ENCODE data around the gene ALG9. TPM values are rescaled to one million over a fixed set of nuclear protein-coding genes. Genes with fewer than 3 reads are reported as not detected.

Gene ALG9
- total and polyA plus RNA-seq, 2 donors from 2014 or later = 27.8 to 30.0 TPM

DNA sequence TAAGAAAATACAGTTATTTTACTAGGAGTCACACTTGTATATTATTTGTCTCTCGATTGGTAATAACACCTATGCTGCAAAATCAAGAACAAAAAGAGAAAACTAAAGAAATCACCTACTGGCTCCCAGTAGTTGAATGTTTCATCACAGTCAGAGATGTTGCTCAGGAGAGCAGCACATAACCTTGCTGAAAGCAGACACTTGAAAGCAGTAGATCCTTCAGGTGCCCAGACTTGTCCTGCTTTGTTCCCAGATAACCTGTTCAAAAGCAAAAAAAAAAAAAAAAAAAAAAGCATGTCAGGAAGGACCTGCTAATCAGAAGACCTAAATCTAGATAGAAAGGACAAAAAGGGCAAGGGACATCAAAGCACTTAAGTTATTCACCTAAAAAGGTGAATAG, 1.3 kb downstream of the ALG9 start:
- FAIRE-seq (no peak), DNase-seq (no peak)
- Histone ChIP-seq H3K9ac (ENCODE audit: low read length in 3 of 3) (no peak overlapping the region), H3K27me3 (ENCODE audit: control insufficient read depth, insufficient read depth, low read length) (no peaks in the 10 kb centered on the region), H3K4me3 (ENCODE audit: low read length in 3 of 3) (no peak overlapping the region), H3K36me3 (ENCODE audit: control insufficient read depth in 2 of 3, insufficient read depth in 3 of 3, low read length in 3 of 3) (peaks cover 7 to 13% (median 11%) of the 10 kb centered on the region in 3 donors), H3K4me1 (ENCODE audit: control insufficient read depth in 2 of 3, insufficient read depth in 2 of 3, low read depth in 1 of 3, low read length in 3 of 3) (peaks cover 0 to 4% (median 2%) of the 10 kb centered on the region in 3 donors), H3K9me3 (ENCODE audit: control insufficient read depth in 2 of 3, insufficient read depth in 1 of 3, low read length in 3 of 3) (no peaks in the 10 kb centered on the region), H3K27ac (ENCODE audit: low read depth in 2 of 2, low read length in 2 of 2) (no peak overlapping the region)
- intact Hi-C loops (cut with DNase I) = no loop called here
- TF ChIP-seq, protein P1, sequence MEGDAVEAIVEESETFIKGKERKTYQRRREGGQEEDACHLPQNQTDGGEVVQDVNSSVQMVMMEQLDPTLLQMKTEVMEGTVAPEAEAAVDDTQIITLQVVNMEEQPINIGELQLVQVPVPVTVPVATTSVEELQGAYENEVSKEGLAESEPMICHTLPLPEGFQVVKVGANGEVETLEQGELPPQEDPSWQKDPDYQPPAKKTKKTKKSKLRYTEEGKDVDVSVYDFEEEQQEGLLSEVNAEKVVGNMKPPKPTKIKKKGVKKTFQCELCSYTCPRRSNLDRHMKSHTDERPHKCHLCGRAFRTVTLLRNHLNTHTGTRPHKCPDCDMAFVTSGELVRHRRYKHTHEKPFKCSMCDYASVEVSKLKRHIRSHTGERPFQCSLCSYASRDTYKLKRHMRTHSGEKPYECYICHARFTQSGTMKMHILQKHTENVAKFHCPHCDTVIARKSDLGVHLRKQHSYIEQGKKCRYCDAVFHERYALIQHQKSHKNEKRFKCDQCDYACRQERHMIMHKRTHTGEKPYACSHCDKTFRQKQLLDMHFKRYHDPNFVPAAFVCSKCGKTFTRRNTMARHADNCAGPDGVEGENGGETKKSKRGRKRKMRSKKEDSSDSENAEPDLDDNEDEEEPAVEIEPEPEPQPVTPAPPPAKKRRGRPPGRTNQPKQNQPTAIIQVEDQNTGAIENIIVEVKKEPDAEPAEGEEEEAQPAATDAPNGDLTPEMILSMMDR (IDR thresholded peaks at IDR 0.05; ENCODE audit: borderline replicate concordance, extremely low read depth, insufficient read depth) = no peak

DNA sequence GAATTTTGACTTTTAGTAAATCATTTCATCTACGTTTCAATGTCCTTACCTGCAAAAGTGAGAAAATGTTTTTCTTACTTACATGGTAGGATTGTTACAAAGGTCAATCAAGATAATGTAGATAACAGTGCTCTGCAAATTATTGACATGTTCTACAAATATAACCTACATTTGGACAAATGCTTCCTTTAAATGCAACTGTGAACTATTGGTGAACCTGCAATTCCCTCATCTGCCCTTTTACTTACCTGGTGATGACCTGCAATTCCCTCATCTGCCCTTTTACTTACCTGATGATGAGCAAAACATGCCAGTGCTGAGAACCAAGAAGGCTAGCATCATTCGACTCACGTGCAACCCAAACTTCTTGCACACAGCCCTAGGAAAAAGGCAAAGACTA, 11.1 kb downstream of the ALG9 start:
- intact Hi-C loops (cut with DNase I) = no loop called here
- FAIRE-seq (no peak), DNase-seq (no peak)
- Histone ChIP-seq H3K27ac (ENCODE audit: low read depth in 2 of 2, low read length in 2 of 2) (no peak overlapping the region), H3K27me3 (ENCODE audit: control insufficient read depth, insufficient read depth, low read length) (no peaks in the 10 kb centered on the region), H3K4me1 (ENCODE audit: control insufficient read depth in 2 of 3, insufficient read depth in 2 of 3, low read depth in 1 of 3, low read length in 3 of 3) (no peaks in the 10 kb centered on the region), H3K9me3 (ENCODE audit: control insufficient read depth in 2 of 3, insufficient read depth in 1 of 3, low read length in 3 of 3) (no peaks in the 10 kb centered on the region), H3K9ac (ENCODE audit: low read length in 3 of 3) (no peak overlapping the region), H3K4me3 (ENCODE audit: low read length in 3 of 3) (no peak overlapping the region), H3K36me3 (ENCODE audit: control insufficient read depth in 2 of 3, insufficient read depth in 3 of 3, low read length in 3 of 3) (peaks cover 7 to 10% (median 10%) of the 10 kb centered on the region in 3 donors)
- TF ChIP-seq, protein P1 (IDR thresholded peaks at IDR 0.05; ENCODE audit: borderline replicate concordance, extremely low read depth, insufficient read depth) = no peak

DNA sequence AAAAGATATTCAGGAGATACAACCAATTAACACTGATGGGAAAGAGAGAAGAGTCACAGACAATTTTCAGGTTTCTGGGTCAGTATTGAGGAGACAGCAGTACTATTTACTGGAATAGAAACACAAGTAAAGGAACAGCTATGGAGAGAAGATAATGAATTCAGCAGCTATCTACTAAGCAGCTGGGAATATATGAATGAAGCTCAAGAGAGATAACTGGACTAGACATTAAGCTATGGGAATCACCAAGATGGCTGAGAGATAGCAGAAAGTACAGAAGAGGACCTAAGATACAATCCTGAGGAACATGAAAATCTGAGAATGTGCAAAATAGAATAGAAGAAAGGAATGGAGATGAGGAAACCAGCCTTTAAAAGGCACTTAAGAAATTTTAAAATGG, 15.9 kb downstream of the ALG9 start:
- Histone ChIP-seq H3K27ac (ENCODE audit: low read depth in 2 of 2, low read length in 2 of 2) (no peak overlapping the region), H3K4me3 (ENCODE audit: low read length in 3 of 3) (no peak overlapping the region), H3K9me3 (ENCODE audit: control insufficient read depth in 2 of 3, insufficient read depth in 1 of 3, low read length in 3 of 3) (no peaks in the 10 kb centered on the region), H3K36me3 (ENCODE audit: control insufficient read depth in 2 of 3, insufficient read depth in 3 of 3, low read length in 3 of 3) (peaks cover 8 to 15% (median 14%) of the 10 kb centered on the region in 3 donors), H3K9ac (ENCODE audit: low read length in 3 of 3) (no peak overlapping the region), H3K27me3 (ENCODE audit: control insufficient read depth, insufficient read depth, low read length) (no peaks in the 10 kb centered on the region), H3K4me1 (ENCODE audit: control insufficient read depth in 2 of 3, insufficient read depth in 2 of 3, low read depth in 1 of 3, low read length in 3 of 3) (no peaks in the 10 kb centered on the region)
- intact Hi-C loops (cut with DNase I) = no loop called here
- FAIRE-seq = no peak
- TF ChIP-seq, protein P1 (IDR thresholded peaks at IDR 0.05; ENCODE audit: borderline replicate concordance, extremely low read depth, insufficient read depth) = no peak
- DNase-seq = no peak

DNA sequence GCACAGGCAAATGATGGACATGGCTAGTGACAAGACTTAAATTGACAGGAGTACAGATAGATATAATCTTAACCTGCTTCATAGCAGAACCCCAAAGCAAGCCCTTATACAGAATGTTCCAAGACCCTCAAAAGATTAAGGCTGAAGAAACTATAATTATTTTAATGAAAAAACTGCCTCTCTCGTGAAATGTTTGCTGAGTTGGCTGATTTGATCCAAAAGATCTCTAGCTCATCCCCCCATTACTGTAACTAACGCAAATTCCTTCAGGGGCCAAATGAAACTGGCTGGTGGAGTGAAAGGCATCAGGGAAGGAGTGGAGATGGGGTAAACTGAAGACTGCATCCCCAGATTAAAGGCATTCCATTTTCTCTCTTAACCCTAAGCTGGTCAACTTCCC, 19.3 kb downstream of the ALG9 start:
- H3K36me3 ChIP-seq (ENCODE audit: control insufficient read depth in 2 of 3, insufficient read depth in 3 of 3, low read length in 3 of 3) = peaks cover 6 to 15% (median 9%) of the 10 kb centered on the region in 3 donors
- H3K4me3 ChIP-seq (ENCODE audit: low read length in 3 of 3) = no peak overlapping the region
- intact Hi-C loops (cut with DNase I) = no loop called here
- DNase-seq = no peak
- no peak overlapping the region for H3K9ac ChIP-seq (ENCODE audit: low read length in 3 of 3)
- H3K27ac ChIP-seq (ENCODE audit: low read depth in 2 of 2, low read length in 2 of 2) = no peak overlapping the region
- H3K27me3 ChIP-seq (ENCODE audit: control insufficient read depth, insufficient read depth, low read length) = no peaks in the 10 kb centered on the region
- no peaks in the 10 kb centered on the region for H3K4me1 ChIP-seq (ENCODE audit: control insufficient read depth in 2 of 3, insufficient read depth in 2 of 3, low read depth in 1 of 3, low read length in 3 of 3)
- H3K9me3 ChIP-seq (ENCODE audit: control insufficient read depth in 2 of 3, insufficient read depth in 1 of 3, low read length in 3 of 3) = no peaks in the 10 kb centered on the region
- FAIRE-seq = no peak
- TF ChIP-seq, protein P1 (IDR thresholded peaks at IDR 0.05; ENCODE audit: borderline replicate concordance, extremely low read depth, insufficient read depth) = no peak

Measured in kidney (tissue), 14 donors.